HG03558 (cell line): ENCODE data around the gene VAV2.
"Not testable (repeated sequence)": the region's sequence is repeated elsewhere in the genome, so short reads cannot be mapped to it uniquely, and the experiment has no call there.

Experiments used
- ATAC-seq: cut with Tn5 transposase; IDR thresholded peaks from one replicate; pipeline ENCODE4 v1.9.1; 2021; ENCODE audit warnings: moderate number of reproducible peaks; ENCODE audit not compliant: unreplicated experiment; ENCODE audit errors: extremely low read depth

VAV2 gene

GRCh38 chr9:133971121-133971951, 20.8 kb downstream of the VAV2 start:
- no peak for ATAC-seq

- no peak for ATAC-seq
Measured at GRCh38 chr9:133970581-133971058, 21.5 kb downstream of the VAV2 start.

- no peak for ATAC-seq
Measured at GRCh38 chr9:133969681-133970580, 22.2 kb downstream of the VAV2 start.

GRCh38 chr9:133968966-133969617, 23.0 kb downstream of the VAV2 start:
- ATAC-seq: no peak

GRCh38 chr9:133968428-133968827, 23.7 kb downstream of the VAV2 start:
- no peak for ATAC-seq

GRCh38 chr9:133967024-133967741, 24.9 kb downstream of the VAV2 start:
- ATAC-seq: no peak

- no peak for ATAC-seq
Measured at GRCh38 chr9:133964463-133964862, 27.7 kb downstream of the VAV2 start.

GRCh38 chr9:133963166-133963565, 29.0 kb downstream of the VAV2 start:
- no peak for ATAC-seq

GRCh38 chr9:133962341-133962740, 29.8 kb downstream of the VAV2 start:
- no peak for ATAC-seq

GRCh38 chr9:133961226-133962165, 30.6 kb downstream of the VAV2 start:
- ATAC-seq: no peak

GRCh38 chr9:133960568-133961129, 31.5 kb downstream of the VAV2 start:
- ATAC-seq: no peak

- no peak for ATAC-seq
Measured at GRCh38 chr9:133959966-133960567, 32.1 kb downstream of the VAV2 start.

GRCh38 chr9:133959171-133959570, 33.0 kb downstream of the VAV2 start:
- no peak for ATAC-seq

- ATAC-seq: no peak
Measured at GRCh38 chr9:133958756-133959155, 33.4 kb downstream of the VAV2 start.

GRCh38 chr9:133957772-133958171, 34.4 kb downstream of the VAV2 start:
- not testable (repeated sequence) for ATAC-seq

- no peak for ATAC-seq
Measured at GRCh38 chr9:133957328-133957727, 34.8 kb downstream of the VAV2 start.

- ATAC-seq: no peak
Measured at GRCh38 chr9:133956520-133957076, 35.5 kb downstream of the VAV2 start.
